HG03432 (cell line): ENCODE measurements around the gene SNAPC2.
"Not testable (repeated sequence)": the region's sequence is repeated elsewhere in the genome, so short reads cannot be mapped to it uniquely, and the experiment has no call there.

Experiments
- ATAC-seq: cut with Tn5 transposase; IDR thresholded peaks from one replicate; pipeline ENCODE4 v1.9.1; 2021; ENCODE audit warnings: mild to moderate bottlenecking, moderate library complexity; ENCODE audit not compliant: unreplicated experiment

The SNAPC2 gene

GRCh38 chr19:7908078-7908699 is 11.9 kb upstream of the SNAPC2 start:
- ATAC-seq: no peak

GRCh38 chr19:7908742-7909461 is 11.2 kb upstream of the SNAPC2 start:
- no peak for ATAC-seq

- ATAC-seq: no peak
These were observed 10.6 kb upstream of the SNAPC2 start for GRCh38 chr19:7909471-7910067.

- ATAC-seq: no peak
These were observed 9.6 kb upstream of the SNAPC2 start for GRCh38 chr19:7910321-7911161.

- no peak for ATAC-seq
These were observed 8.5 kb upstream of the SNAPC2 start for GRCh38 chr19:7911508-7912143.

- no peak for ATAC-seq
These were observed 7.9 kb upstream of the SNAPC2 start for GRCh38 chr19:7912144-7912696.

GRCh38 chr19:7912697-7913564 is 7.2 kb upstream of the SNAPC2 start:
- ATAC-seq: no peak

- no peak for ATAC-seq
These were observed 6.5 kb upstream of the SNAPC2 start for GRCh38 chr19:7913652-7914051.

- no peak for ATAC-seq
These were observed 6.0 kb upstream of the SNAPC2 start for GRCh38 chr19:7914099-7914498.

GRCh38 chr19:7914598-7915045 is 5.5 kb upstream of the SNAPC2 start, which contains the start of gene TGFBR3L:
Gene TGFBR3L, plus strand, starts transcription at chr19:7914830.
- no peak for ATAC-seq

GRCh38 chr19:7915250-7916102 is 4.7 kb upstream of the SNAPC2 start:
- no peak for ATAC-seq

- ATAC-seq: no peak
These were observed 3.8 kb upstream of the SNAPC2 start for GRCh38 chr19:7916103-7916954.

GRCh38 chr19:7916955-7917266 is 3.2 kb upstream of the SNAPC2 start:
- ATAC-seq: no peak

GRCh38 chr19:7917267-7918061 is 2.7 kb upstream of the SNAPC2 start:
- no peak for ATAC-seq

GRCh38 chr19:7918062-7918614 is 2.0 kb upstream of the SNAPC2 start:
- ATAC-seq: not testable (repeated sequence)

- ATAC-seq: no peak
These were observed 1.3 kb upstream of the SNAPC2 start for GRCh38 chr19:7918615-7919421.
